NB4 (cell line): ENCODE results near the gene CEP19.
A peak's percentile ranks its signal among the peaks of the same experiment; 100 is the strongest.

Source experiments
- DNase-seq: peaks from one replicate; pipeline ENCODE4 v3.0.0; 2010; ENCODE audit warnings: low read depth
- H3K4me3 ChIP-seq: one replicate; pipeline ENCODE4 v1.5.1; 2011; ENCODE audit warnings: mild to moderate bottlenecking, low read depth, low read length, moderate library complexity
- CTCF ChIP-seq: IDR thresholded peaks from one replicate; pipeline ENCODE4 v1.5.1; 2012; ENCODE audit warnings: low read depth, low read length
- MAX ChIP-seq: IDR thresholded peaks from 2 replicates; pipeline ENCODE4 v1.6.1; 2011; ENCODE audit warnings: low read depth, low read length
- MYC ChIP-seq: IDR thresholded peaks from 2 replicates; pipeline ENCODE4 v1.6.1; 2011; ENCODE audit warnings: low read depth, low read length
- POLR2A ChIP-seq: IDR thresholded peaks from 2 replicates; pipeline ENCODE4 v1.6.1; 2011; ENCODE audit warnings: mild to moderate bottlenecking; ENCODE audit not compliant: insufficient read length; ENCODE audit errors: extremely low read depth

CEP19 gene

GRCh38 chr3:196689941-196690660, 21.9 kb downstream of the CEP19 start:
- no peak for TF ChIP-seq MYC
- TF ChIP-seq POLR2A = no peak
- TF ChIP-seq CTCF = no peak
- TF ChIP-seq MAX = no peak
- peak; percentile 65 for DNase-seq
- H3K4me3 ChIP-seq = no peak overlapping the region

GRCh38 chr3:196688349-196688748, 23.7 kb downstream of the CEP19 start:
- H3K4me3 ChIP-seq = peak overlapping the region; percentile 34
- peak; percentile 98 for DNase-seq
- no peak for TF ChIP-seq POLR2A
- TF ChIP-seq MYC = peak; percentile 95
- no peak for TF ChIP-seq CTCF
- TF ChIP-seq MAX = peak; percentile 88

GRCh38 chr3:196686436-196686835, 25.6 kb downstream of the CEP19 start:
- H3K4me3 ChIP-seq = no peak overlapping the region
- peak; percentile 43 for DNase-seq
- TF ChIP-seq MAX (no peak), CTCF (no peak), POLR2A (no peak), MYC (no peak)

- H3K4me3 ChIP-seq = no peak overlapping the region
- peak; percentile 94 for DNase-seq
- TF ChIP-seq MAX (peak; percentile 92), POLR2A (no peak), MYC (peak; percentile 95), CTCF (peak; percentile 80)
Measured at GRCh38 chr3:196684548-196685407, 27.3 kb downstream of the CEP19 start.

- H3K4me3 ChIP-seq = no peak overlapping the region
- TF ChIP-seq CTCF (no peak), POLR2A (no peak), MAX (no peak), MYC (no peak)
- no peak for DNase-seq
Measured at GRCh38 chr3:196677931-196678330, 34.1 kb downstream of the CEP19 start.
